SJSA1 (cell line): Measurements from ENCODE around the gene RFC1. TPM values are rescaled to one million over a fixed set of nuclear protein-coding genes. Genes with fewer than 3 reads are reported as not detected.
"Not testable (repeated sequence)": the region's sequence is repeated elsewhere in the genome, so short reads cannot be mapped to it uniquely, and the experiment has no call there.

Source experiments
- DNase-seq, 2 experiments: peaks; one replicate each; pipeline ENCODE4 v3.0.0-alpha.2; 2015 to 2020; ENCODE audit warnings: low spot score in 2 of 2, low read depth in 1 of 2
- H3K27ac ChIP-seq: fragments of 250-450 bp; sonication (Bioruptor Pico); 2 replicates; pipeline ENCODE4 v1.5.1; 2020; ENCODE audit warnings: mild to moderate bottlenecking, moderate library complexity
- H3K27me3 ChIP-seq: fragments of 250-450 bp; sonication (Bioruptor Pico); replicated peaks from 2 replicates; pipeline ENCODE4 v1.5.1; 2020; ENCODE audit warnings: mild to moderate bottlenecking, moderate library complexity
- H3K36me3 ChIP-seq: fragments of 250-450 bp; sonication (Bioruptor Pico); 2 replicates; pipeline ENCODE4 v1.5.1; 2020; ENCODE audit warnings: mild to moderate bottlenecking
- H3K4me1 ChIP-seq: fragments of 250-450 bp; sonication (Bioruptor Pico); replicated peaks from 2 replicates; pipeline ENCODE4 v1.6.1; 2021; ENCODE audit warnings: mild to moderate bottlenecking
- H3K4me3 ChIP-seq: fragments of 250-450 bp; sonication (Bioruptor Pico); 2 replicates; pipeline ENCODE4 v1.5.1; 2020; ENCODE audit warnings: mild to moderate bottlenecking
- H3K9me3 ChIP-seq: fragments of 250-450 bp; sonication (Bioruptor Pico); replicated peaks from 2 replicates; pipeline ENCODE4 v1.5.1; 2020; ENCODE audit warnings: mild to moderate bottlenecking
- total RNA-seq: library from RNA; depleted of rRNA; stranded (reverse); fragments of >200 nt; shearing (Covaris generic); gene quantifications from 2 replicates; pipeline ENCODE4 v1.2.3, GENCODE V29; 2014; rRNA removed

RFC1 gene, protein sequence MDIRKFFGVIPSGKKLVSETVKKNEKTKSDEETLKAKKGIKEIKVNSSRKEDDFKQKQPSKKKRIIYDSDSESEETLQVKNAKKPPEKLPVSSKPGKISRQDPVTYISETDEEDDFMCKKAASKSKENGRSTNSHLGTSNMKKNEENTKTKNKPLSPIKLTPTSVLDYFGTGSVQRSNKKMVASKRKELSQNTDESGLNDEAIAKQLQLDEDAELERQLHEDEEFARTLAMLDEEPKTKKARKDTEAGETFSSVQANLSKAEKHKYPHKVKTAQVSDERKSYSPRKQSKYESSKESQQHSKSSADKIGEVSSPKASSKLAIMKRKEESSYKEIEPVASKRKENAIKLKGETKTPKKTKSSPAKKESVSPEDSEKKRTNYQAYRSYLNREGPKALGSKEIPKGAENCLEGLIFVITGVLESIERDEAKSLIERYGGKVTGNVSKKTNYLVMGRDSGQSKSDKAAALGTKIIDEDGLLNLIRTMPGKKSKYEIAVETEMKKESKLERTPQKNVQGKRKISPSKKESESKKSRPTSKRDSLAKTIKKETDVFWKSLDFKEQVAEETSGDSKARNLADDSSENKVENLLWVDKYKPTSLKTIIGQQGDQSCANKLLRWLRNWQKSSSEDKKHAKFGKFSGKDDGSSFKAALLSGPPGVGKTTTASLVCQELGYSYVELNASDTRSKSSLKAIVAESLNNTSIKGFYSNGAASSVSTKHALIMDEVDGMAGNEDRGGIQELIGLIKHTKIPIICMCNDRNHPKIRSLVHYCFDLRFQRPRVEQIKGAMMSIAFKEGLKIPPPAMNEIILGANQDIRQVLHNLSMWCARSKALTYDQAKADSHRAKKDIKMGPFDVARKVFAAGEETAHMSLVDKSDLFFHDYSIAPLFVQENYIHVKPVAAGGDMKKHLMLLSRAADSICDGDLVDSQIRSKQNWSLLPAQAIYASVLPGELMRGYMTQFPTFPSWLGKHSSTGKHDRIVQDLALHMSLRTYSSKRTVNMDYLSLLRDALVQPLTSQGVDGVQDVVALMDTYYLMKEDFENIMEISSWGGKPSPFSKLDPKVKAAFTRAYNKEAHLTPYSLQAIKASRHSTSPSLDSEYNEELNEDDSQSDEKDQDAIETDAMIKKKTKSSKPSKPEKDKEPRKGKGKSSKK
- 51.5 and 57.9 TPM in 2 replicates for total RNA-seq

GRCh38 chr4:39365830-39366771 lies at the start of gene RFC1:
RFC1 (minus strand) TSS chr4:39366362; CDS start chr4:39366241, 121 bp downstream.
- H3K27me3 ChIP-seq, result no peaks in the 10 kb centered on the region
- H3K9me3 ChIP-seq, result no peaks in the 10 kb centered on the region
- DNase-seq, result peak; percentile 73 to 81
- peak within 1 kb of the TSS; percentile 81 for H3K27ac ChIP-seq
- peak within 1 kb of the TSS; percentile 75 for H3K4me3 ChIP-seq
- 0 out of 2 replicates have a peak, but pooled peaks cover 4% of the 10 kb centered on the region for H3K4me1 ChIP-seq
- peaks cover 4% of the 10 kb centered on the region; the same call in 1 of the 2 replicates for H3K36me3 ChIP-seq

DNA sequence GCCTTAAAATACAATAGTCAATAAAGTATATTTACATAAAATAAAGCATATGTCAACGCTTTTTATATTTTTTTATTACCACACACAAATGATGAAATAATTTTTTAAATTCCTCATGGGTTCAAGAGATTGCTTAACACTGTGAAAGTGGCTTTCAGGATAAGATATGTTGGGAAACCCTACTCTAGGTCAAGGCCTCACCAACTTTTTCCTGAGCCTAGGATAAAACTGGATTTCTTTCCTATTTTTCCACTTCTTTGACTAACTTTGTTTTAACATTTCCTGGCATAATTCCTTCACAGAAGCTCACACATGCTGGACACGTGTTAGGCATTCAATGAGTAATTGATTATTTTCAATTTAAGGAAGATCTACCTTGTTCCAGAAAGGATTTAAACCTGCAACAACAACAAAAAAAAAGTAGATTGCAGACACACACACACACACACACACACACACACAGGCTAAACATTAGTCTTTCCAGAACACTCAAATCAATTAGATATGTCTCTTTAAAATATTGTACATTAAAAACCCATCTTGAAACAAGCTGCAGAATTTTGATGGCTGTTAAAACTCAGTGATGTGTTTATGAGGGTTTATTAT lies 49.6 kb upstream of the RFC1 start:
- no peaks in the 10 kb centered on the region for H3K4me1 ChIP-seq
- H3K27ac ChIP-seq, result no peak overlapping the region
- no peaks in the 10 kb centered on the region for H3K9me3 ChIP-seq
- H3K4me3 ChIP-seq, result no peak overlapping the region
- no peak for DNase-seq
- no peaks in the 10 kb centered on the region for H3K36me3 ChIP-seq
- H3K27me3 ChIP-seq, result no peaks in the 10 kb centered on the region

GRCh38 chr4:39411561-39411960 lies 45.4 kb upstream of the RFC1 start:
- H3K27ac ChIP-seq, H3K4me3 ChIP-seq, H3K27me3 ChIP-seq, H3K36me3 ChIP-seq, H3K4me1 ChIP-seq, H3K9me3 ChIP-seq, DNase-seq: not testable (repeated sequence)

GRCh38 chr4:39410415-39410814 lies 44.3 kb upstream of the RFC1 start:
- Histone ChIP-seq H3K9me3 (no peaks in the 10 kb centered on the region), H3K27me3 (no peaks in the 10 kb centered on the region), H3K4me1 (no peaks in the 10 kb centered on the region), H3K27ac (no peak overlapping the region), H3K4me3 (no peak overlapping the region), H3K36me3 (no peaks in the 10 kb centered on the region)
- DNase-seq, result no peak

DNA sequence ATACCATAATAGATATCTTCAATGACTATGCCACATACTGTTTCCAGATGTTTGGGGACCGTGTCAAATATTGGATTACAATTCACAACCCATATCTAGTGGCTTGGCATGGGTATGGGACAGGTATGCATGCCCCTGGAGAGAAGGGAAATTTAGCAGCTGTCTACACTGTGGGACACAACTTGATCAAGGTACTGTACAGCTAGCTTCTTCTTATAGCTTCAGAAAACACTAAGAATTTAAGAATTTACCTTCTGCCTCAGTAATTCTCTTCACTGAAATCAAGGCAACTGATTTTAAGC lies 41.4 kb upstream of the RFC1 start:
- Histone ChIP-seq H3K9me3 (no peaks in the 10 kb centered on the region), H3K27me3 (no peaks in the 10 kb centered on the region), H3K27ac (no peak overlapping the region), H3K4me3 (no peak overlapping the region), H3K36me3 (no peaks in the 10 kb centered on the region), H3K4me1 (no peaks in the 10 kb centered on the region)
- no peak for DNase-seq

DNA sequence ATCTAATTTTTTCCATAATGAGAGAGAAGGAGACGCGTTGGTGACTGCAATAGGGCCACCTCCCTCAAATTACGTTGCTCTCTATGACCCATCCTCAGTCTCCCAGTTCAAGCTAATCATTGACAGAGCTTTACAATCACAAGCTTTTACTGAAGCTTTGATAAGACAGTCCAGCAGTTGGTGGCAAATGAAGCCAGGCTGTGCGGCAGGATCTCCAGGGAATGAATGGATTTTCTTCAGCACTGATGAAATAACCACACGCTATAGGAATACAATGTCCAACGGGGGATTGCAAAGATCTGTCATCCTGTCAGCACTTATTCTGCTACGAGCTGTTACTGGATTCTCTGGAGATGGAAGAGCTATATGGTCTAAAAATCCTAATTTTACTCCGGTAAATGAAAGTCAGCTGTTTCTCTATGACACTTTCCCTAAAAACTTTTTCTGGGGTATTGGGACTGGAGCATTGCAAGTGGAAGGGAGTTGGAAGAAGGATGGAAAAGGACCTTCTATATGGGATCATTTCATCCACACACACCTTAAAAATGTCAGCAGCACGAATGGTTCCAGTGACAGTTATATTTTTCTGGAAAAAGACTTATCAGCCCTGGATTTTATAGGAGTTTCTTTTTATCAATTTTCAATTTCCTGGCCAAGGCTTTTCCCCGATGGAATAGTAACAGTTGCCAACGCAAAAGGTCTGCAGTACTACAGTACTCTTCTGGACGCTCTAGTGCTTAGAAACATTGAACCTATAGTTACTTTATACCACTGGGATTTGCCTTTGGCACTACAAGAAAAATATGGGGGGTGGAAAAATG lies 40.8 kb upstream of the RFC1 start, which contains the start of gene KLB:
Gene KLB (plus strand): TSS at position 168 of the 821 bp plus-strand sequence. CDS start 20 bp downstream, at position 188.
- Histone ChIP-seq H3K9me3 (no peaks in the 10 kb centered on the region), H3K36me3 (no peaks in the 10 kb centered on the region), H3K4me1 (no peaks in the 10 kb centered on the region), H3K27me3 (no peaks in the 10 kb centered on the region), H3K4me3 (no peak within 1 kb of the TSS), H3K27ac (no peak within 1 kb of the TSS)
- no peak for DNase-seq

DNA sequence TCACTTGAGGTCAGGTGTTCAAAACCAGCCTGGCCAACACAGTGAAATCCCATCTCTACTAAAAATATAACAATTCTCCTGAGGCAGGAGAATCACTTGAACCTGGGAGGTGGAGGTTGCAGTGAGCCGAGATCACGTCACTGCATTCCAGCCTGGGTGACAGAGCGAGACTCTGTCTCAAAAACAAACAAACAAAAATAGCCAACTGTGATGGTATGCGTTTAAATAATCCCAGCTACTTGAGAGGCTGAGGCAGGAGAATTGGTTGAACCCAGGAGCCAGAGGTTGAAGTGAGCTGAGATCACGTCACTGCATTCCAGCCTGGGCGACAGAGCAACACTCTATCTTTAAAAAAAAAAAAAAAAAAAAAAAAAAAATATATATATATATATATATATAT lies 35.5 kb upstream of the RFC1 start:
- not testable (repeated sequence) for H3K4me1 ChIP-seq, H3K4me3 ChIP-seq, H3K36me3 ChIP-seq, H3K9me3 ChIP-seq, H3K27me3 ChIP-seq
- peak overlapping the region; percentile 41 for H3K27ac ChIP-seq
- DNase-seq, result peak; percentile 57 to 64

DNA sequence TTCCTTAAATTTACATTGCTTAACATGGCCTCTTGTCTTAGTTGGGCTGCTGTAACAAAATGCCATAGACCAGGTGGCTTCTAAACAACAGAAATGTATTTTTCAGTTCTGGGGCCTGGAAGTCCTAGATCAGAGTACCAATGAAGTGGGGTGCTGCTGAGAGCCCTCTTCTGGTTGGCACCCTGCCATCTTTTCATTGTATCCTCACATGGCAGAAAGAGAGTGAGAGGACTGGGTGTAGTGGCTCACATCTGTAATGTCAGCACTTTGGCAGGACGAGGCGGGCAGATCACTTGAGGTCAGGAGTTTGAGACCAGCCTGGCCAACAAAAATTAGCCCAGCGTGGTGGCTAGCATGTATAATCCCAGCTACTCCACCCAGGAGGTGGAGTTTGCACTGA lies 28.5 kb upstream of the RFC1 start:
- H3K36me3 ChIP-seq, result no peaks in the 10 kb centered on the region
- no peaks in the 10 kb centered on the region for H3K4me1 ChIP-seq
- no peak for DNase-seq
- no peak overlapping the region for H3K4me3 ChIP-seq
- H3K9me3 ChIP-seq, result no peaks in the 10 kb centered on the region
- H3K27ac ChIP-seq, result no peak overlapping the region
- no peaks in the 10 kb centered on the region for H3K27me3 ChIP-seq

- no peaks in the 10 kb centered on the region for H3K9me3 ChIP-seq
- no peak for DNase-seq
- H3K36me3 ChIP-seq, result no peaks in the 10 kb centered on the region
- H3K4me3 ChIP-seq, result no peak overlapping the region
- H3K27ac ChIP-seq, result no peak overlapping the region
- H3K4me1 ChIP-seq, result no peaks in the 10 kb centered on the region
- H3K27me3 ChIP-seq, result no peaks in the 10 kb centered on the region
These were observed 24.4 kb upstream of the RFC1 start for GRCh38 chr4:39390603-39391002.

DNA sequence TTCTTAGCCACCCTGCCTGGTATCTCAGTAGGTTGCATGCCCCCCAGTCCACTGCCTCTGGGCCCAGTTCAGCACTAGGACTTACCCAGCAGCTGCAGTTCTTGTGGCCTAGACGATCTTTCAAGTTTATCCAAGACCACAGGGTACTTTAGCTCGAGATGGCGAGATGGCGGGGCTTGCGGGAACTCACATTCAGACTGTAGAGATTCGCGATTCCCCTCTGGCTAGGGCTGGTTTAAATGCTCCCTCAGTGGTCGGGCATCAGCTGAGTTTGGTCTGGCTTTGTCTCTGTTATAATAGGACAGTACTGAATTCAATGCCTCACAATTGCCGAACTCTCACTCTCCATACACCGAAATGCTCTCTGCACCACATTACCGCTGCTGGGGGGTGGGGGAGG lies 18.4 kb upstream of the RFC1 start:
- Histone ChIP-seq H3K4me3 (no peak overlapping the region), H3K4me1 (no peaks in the 10 kb centered on the region), H3K9me3 (no peaks in the 10 kb centered on the region), H3K27ac (no peak overlapping the region), H3K36me3 (no peaks in the 10 kb centered on the region), H3K27me3 (no peaks in the 10 kb centered on the region)
- no peak for DNase-seq

DNA sequence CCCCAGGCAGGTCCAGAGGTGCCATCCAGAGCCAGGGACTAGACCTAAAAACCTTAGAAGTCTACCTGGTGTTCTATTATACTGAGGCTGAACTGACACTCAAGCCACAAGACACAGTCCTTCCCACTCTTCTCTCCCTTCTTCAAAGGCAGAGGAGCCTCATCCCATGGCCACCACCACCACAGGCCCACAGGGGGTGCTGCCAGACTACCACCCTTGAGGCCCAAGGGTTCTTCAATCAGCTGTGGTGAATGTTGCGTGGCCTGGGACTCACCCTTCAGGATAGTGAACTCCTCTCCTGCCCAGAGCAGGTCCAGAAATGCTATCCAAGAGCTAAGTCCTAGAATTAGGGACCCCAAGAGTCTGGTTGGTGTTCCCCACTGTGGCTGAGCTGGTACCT lies 17.5 kb upstream of the RFC1 start:
- no peak for DNase-seq
- H3K4me1 ChIP-seq, result no peaks in the 10 kb centered on the region
- no peak overlapping the region for H3K27ac ChIP-seq

GRCh38 chr4:39375478-39375877 lies 9.3 kb upstream of the RFC1 start:
- Histone ChIP-seq H3K4me3 (no peak overlapping the region), H3K4me1 (no peaks in the 10 kb centered on the region), H3K36me3 (no peaks in the 10 kb centered on the region), H3K27me3 (no peaks in the 10 kb centered on the region), H3K9me3 (no peaks in the 10 kb centered on the region), H3K27ac (no peak overlapping the region)
- no peak for DNase-seq

More for the DNA sequence above, 17.5 kb upstream of the RFC1 start:
- Histone ChIP-seq H3K9me3 (no peaks in the 10 kb centered on the region), H3K4me3 (no peak overlapping the region), H3K36me3 (no peaks in the 10 kb centered on the region), H3K27me3 (no peaks in the 10 kb centered on the region)
